Body of pancreas (tissue), 4 donors: Measurements from ENCODE around the gene PDE1C.

ENCODE experiments used
- POLR2A ChIP-seq, 3 donors: fragments of 450-650 bp; IDR thresholded peaks; one replicate each; pipeline ENCODE4 v1.6.1; 2016; ENCODE audit warnings: antibody characterized with exemption in 3 of 3, mild to moderate bottlenecking in 2 of 3
- TF ChIP-seq, protein P1 (sequence below), 7 experiments: fragments of 450-650 bp in 4 of 7; fragments of 200-600 bp in 3 of 7; sonication (generic) in 3 of 7; IDR thresholded peaks; one replicate each; pipeline ENCODE4 v1.5.1; 2016 to 2019; ENCODE audit warnings: antibody characterized with exemption in 7 of 7

DNA sequence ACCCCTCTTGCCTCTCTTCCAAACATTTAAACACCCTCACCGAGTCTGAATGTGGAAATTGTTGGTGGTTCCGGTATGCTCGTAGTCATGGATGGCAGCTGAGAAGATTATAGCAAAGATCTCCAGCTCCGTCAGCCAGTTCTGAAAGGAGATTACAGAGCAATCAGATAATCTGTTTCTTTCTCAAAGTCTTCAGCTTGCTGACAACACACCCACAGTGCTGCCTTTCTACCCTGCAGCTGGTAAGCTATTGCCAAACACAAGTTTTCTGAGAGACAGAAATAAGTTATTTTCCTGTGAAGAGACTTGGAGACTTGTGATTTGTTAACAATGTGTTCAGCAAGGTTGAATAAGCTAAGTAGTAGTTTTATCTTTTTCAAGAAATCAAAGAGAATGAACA lies 219.6 kb downstream of the PDE1C start:
- TF ChIP-seq, protein P1, sequence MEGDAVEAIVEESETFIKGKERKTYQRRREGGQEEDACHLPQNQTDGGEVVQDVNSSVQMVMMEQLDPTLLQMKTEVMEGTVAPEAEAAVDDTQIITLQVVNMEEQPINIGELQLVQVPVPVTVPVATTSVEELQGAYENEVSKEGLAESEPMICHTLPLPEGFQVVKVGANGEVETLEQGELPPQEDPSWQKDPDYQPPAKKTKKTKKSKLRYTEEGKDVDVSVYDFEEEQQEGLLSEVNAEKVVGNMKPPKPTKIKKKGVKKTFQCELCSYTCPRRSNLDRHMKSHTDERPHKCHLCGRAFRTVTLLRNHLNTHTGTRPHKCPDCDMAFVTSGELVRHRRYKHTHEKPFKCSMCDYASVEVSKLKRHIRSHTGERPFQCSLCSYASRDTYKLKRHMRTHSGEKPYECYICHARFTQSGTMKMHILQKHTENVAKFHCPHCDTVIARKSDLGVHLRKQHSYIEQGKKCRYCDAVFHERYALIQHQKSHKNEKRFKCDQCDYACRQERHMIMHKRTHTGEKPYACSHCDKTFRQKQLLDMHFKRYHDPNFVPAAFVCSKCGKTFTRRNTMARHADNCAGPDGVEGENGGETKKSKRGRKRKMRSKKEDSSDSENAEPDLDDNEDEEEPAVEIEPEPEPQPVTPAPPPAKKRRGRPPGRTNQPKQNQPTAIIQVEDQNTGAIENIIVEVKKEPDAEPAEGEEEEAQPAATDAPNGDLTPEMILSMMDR (IDR thresholded peaks at IDR 0.05) = no peak
- TF ChIP-seq POLR2A (IDR thresholded peaks at IDR 0.05) = no peak
